ENCODE measurements around the gene TMEM141. TPM values are rescaled to one million over a fixed set of nuclear protein-coding genes. Genes with fewer than 3 reads are reported as not detected.

The TMEM141 gene
- polyA plus RNA-seq, 1 donor (not counting 4 experiments of a cell fraction or from before 2014, with no cell fraction given), result 85.5 TPM

GRCh38 chr9:136759436-136760325 is 31.5 kb upstream of the TMEM141 start:
- Histone ChIP-seq H2AFZ (ENCODE audit: control insufficient read depth, low read length) (no peak overlapping the region), H4K20me1 (ENCODE audit: control insufficient read depth, extremely low read depth, insufficient read depth, low read length) (no peaks in the 10 kb centered on the region), H3K36me3 (ENCODE audit: control insufficient read depth in 2 of 2, extremely low read depth in 1 of 2, insufficient read depth in 2 of 2, low read length in 2 of 2) (no peaks in the 10 kb centered on the region), H3K9me3 (ENCODE audit: control insufficient read depth, low read depth, low read length) (peaks cover 5% of the 10 kb centered on the region), H3K27me3 (ENCODE audit: control insufficient read depth, extremely low read depth, insufficient read depth, low read length) (peaks cover 22% of the 10 kb centered on the region), H3K27ac (ENCODE audit: control insufficient read depth, insufficient read depth, low read length) (no peak overlapping the region), H3K9me1 (ENCODE audit: control insufficient read depth, extremely low read depth, insufficient read depth, low read length) (no peaks in the 10 kb centered on the region), H3K79me2 (ENCODE audit: control insufficient read depth, insufficient read depth, low read length) (no peaks in the 10 kb centered on the region), H3K4me3 (ENCODE audit: control insufficient read depth in 2 of 3, extremely low read depth in 1 of 3, insufficient read depth in 2 of 3, low read depth in 1 of 3, low read length in 3 of 3) (no peak overlapping the region), H3K9ac (ENCODE audit: control insufficient read depth, extremely low read depth, insufficient read depth, low read length) (no peak overlapping the region), H3K4me2 (ENCODE audit: control insufficient read depth, extremely low read depth, insufficient read depth, low read depth, low read length) (no peak overlapping the region), H3K4me1 (ENCODE audit: control insufficient read depth, extremely low read depth, insufficient read depth, low read length) (no peaks in the 10 kb centered on the region)
- DNase-seq (ENCODE audit: low read depth, low spot score) (no peak), FAIRE-seq (no peak)
- dilution Hi-C loops (cut with MboI; ENCODE audit: extremely low pct_ligation_motif_present, low sequenced_read_pairs), result no loop called here
- TF ChIP-seq CTCF (optimal IDR thresholded peaks at IDR 0.05 in 1 of 3, IDR thresholded peaks at IDR 0.05 in 1 of 3, conservative IDR thresholded peaks at IDR 0.05 in 1 of 3; ENCODE audit: extremely low read depth in 1 of 3, insufficient read depth in 2 of 3, low read length in 3 of 3), result no peak
- TF ChIP-seq EZH2 (IDR thresholded peaks at IDR 0.05; ENCODE audit: low read length), result no peak

- dilution Hi-C loops (cut with MboI; ENCODE audit: extremely low pct_ligation_motif_present, low sequenced_read_pairs), result no loop called here
- Histone ChIP-seq H3K9ac (ENCODE audit: control insufficient read depth, extremely low read depth, insufficient read depth, low read length) (no peak overlapping the region), H3K4me2 (ENCODE audit: control insufficient read depth, extremely low read depth, insufficient read depth, low read depth, low read length) (no peak overlapping the region), H3K9me3 (ENCODE audit: control insufficient read depth, low read depth, low read length) (peaks cover 5% of the 10 kb centered on the region), H3K9me1 (ENCODE audit: control insufficient read depth, extremely low read depth, insufficient read depth, low read length) (no peaks in the 10 kb centered on the region), H3K36me3 (ENCODE audit: control insufficient read depth in 2 of 2, extremely low read depth in 1 of 2, insufficient read depth in 2 of 2, low read length in 2 of 2) (no peaks in the 10 kb centered on the region), H3K27ac (ENCODE audit: control insufficient read depth, insufficient read depth, low read length) (no peak overlapping the region), H3K4me1 (ENCODE audit: control insufficient read depth, extremely low read depth, insufficient read depth, low read length) (no peaks in the 10 kb centered on the region), H2AFZ (ENCODE audit: control insufficient read depth, low read length) (no peak overlapping the region), H3K79me2 (ENCODE audit: control insufficient read depth, insufficient read depth, low read length) (no peaks in the 10 kb centered on the region), H4K20me1 (ENCODE audit: control insufficient read depth, extremely low read depth, insufficient read depth, low read length) (no peaks in the 10 kb centered on the region), H3K27me3 (ENCODE audit: control insufficient read depth, extremely low read depth, insufficient read depth, low read length) (peaks cover 22% of the 10 kb centered on the region), H3K4me3 (ENCODE audit: control insufficient read depth in 2 of 3, extremely low read depth in 1 of 3, insufficient read depth in 2 of 3, low read depth in 1 of 3, low read length in 3 of 3) (no peak overlapping the region)
- DNase-seq (ENCODE audit: low read depth, low spot score) (no peak), FAIRE-seq (no peak)
- TF ChIP-seq EZH2 (IDR thresholded peaks at IDR 0.05; ENCODE audit: low read length) (no peak), CTCF (optimal IDR thresholded peaks at IDR 0.05 in 1 of 3, IDR thresholded peaks at IDR 0.05 in 1 of 3, conservative IDR thresholded peaks at IDR 0.05 in 1 of 3; ENCODE audit: extremely low read depth in 1 of 3, insufficient read depth in 2 of 3, low read length in 3 of 3) (no peak)
These were observed 30.7 kb upstream of the TMEM141 start for GRCh38 chr9:136760424-136760823.
